ENCODE measurements around the gene MYL6.

MYL6 gene

DNA sequence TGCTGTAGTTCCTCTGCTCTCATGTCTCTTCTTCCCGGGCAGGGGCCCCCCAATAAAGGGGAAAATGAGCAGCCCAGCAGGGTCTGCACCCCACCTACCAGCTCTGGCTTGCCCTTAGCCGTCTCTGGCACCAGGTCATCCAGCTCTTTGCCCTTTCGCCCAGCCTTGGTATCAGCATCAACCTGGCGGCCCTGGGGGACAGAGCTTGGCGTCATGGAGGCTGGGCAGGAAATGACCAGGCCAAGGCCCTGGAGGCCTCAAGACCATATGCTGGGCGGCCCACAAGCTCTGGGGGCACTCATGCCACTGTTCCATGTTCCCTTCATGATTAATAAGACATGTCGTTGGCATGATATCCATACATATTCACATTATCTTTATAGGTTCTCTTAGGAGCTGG lies 14.7 kb downstream of the MYL6 start:
- peaks cover 93% of the 10 kb centered on the region for H3K36me3 ChIP-seq (ENCODE audit: insufficient read depth, low read length)
- no peaks in the 10 kb centered on the region for H3K27me3 ChIP-seq (ENCODE audit: insufficient read depth, low read length)

DNA sequence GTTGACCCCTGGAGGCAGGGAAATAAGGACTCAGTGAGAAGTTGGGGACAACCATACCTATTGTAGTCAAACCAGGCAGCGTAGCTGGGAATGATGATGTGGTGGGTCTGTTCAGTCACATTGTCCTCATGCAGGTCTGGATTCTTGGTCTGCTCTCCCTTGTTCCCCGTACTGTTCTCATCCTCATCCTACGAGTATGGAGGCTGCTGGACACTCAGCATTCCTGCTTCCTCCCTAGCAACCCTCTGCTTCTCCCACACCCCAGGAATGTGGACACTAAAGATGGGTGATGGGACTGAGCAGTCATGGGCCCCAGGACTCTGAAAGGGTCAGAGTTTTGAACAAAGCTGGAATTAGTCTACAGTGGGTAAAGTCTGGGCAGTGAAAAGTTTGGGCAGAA lies 20.2 kb downstream of the MYL6 start:
- Histone ChIP-seq H3K9me3 (ENCODE audit: insufficient read depth, low read depth, low read length) (no peaks in the 10 kb centered on the region), H3K4me3 (ENCODE audit: low read length) (no peak overlapping the region), H3K4me1 (ENCODE audit: insufficient read depth, low read length) (no peaks in the 10 kb centered on the region), H3K27ac (ENCODE audit: low read depth, low read length) (no peak overlapping the region), H3K9ac (ENCODE audit: low read depth, low read length) (no peak overlapping the region), H3K27me3 (ENCODE audit: insufficient read depth, low read length) (no peaks in the 10 kb centered on the region), H3K36me3 (ENCODE audit: insufficient read depth, low read length) (peaks cover 88% of the 10 kb centered on the region)
- 100% methylated on average over 3 of the region's 3 CpGs for WGBS

More for the DNA sequence above, 14.7 kb downstream of the MYL6 start:
- Histone ChIP-seq H3K9me3 (ENCODE audit: insufficient read depth, low read depth, low read length) (no peaks in the 10 kb centered on the region), H3K27ac (ENCODE audit: low read depth, low read length) (no peak overlapping the region), H3K9ac (ENCODE audit: low read depth, low read length) (no peak overlapping the region), H3K4me1 (ENCODE audit: insufficient read depth, low read length) (no peaks in the 10 kb centered on the region), H3K4me3 (ENCODE audit: low read length) (no peak overlapping the region)
- 96% methylated on average over 7 of the region's 7 CpGs for WGBS

DNA sequence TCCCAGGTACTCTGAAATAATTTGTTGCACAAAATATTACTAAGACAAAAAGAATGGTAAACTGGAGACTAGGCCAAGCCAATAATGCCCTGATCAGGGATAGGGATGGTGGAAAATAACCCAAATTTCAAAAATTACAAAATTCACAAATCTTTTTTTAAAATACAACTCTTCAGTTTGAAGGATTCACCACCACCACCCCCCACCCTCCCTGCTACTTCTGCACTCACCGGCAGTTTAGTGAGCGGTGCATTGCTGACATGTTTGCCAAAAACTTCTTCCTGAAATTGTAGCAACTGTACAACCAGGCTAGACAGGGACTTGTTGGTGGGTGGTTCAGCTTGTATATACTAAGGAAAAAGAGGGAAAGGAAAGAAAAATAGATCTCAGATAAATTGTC lies 28.8 kb downstream of the MYL6 start:
- H3K9ac ChIP-seq (ENCODE audit: low read depth, low read length): no peak overlapping the region
- peak overlapping the region; percentile 96; the same call in 1 of the 2 replicates for H3K4me3 ChIP-seq (ENCODE audit: low read length)
- WGBS: 97% methylated on average over 2 of the region's 2 CpGs
- H3K4me1 ChIP-seq (ENCODE audit: insufficient read depth, low read length): peaks cover 11% of the 10 kb centered on the region
- H3K36me3 ChIP-seq (ENCODE audit: insufficient read depth, low read length): peaks cover 52% of the 10 kb centered on the region
- H3K27me3 ChIP-seq (ENCODE audit: insufficient read depth, low read length): no peaks in the 10 kb centered on the region
- no peaks in the 10 kb centered on the region for H3K9me3 ChIP-seq (ENCODE audit: insufficient read depth, low read depth, low read length)
- no peak overlapping the region for H3K27ac ChIP-seq (ENCODE audit: low read depth, low read length)

DNA sequence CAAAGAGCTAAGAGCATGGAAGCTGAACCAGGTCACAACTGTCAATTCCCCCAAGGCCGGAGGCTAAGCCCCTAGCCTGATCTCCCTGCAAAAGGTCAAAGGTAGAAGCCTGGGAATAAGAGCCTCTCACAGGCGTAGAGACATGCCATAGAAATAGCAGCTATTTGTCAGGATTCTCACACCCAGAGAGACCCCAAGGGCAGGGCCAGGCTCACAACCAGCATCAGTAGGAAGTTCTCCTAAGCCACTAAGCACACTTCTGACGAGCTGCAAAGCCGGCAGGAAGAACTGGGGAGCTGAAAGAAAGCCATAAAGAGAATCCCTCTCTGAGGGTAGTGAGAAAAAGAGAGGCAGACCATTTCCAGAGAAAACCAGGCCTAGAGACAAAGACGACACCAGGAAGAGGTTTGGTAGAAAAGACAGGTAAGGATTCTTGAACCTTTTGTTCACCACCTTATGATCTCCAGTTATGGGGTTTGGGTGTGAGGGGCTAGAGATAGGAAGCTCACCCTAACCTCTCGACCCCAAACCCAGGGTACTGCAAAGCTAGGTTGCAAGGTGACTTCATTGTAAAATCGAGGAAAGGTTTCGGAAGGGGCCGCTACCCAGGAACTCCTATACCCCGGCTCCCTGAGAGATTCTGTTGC lies 30.1 kb downstream of the MYL6 start:
- Histone ChIP-seq H3K27ac (ENCODE audit: low read depth, low read length) (peak overlapping the region; percentile 96), H3K4me3 (ENCODE audit: low read length) (peak overlapping the region; percentile 96), H3K27me3 (ENCODE audit: insufficient read depth, low read length) (no peaks in the 10 kb centered on the region), H3K9ac (ENCODE audit: low read depth, low read length) (peak overlapping the region; percentile 82), H3K9me3 (ENCODE audit: insufficient read depth, low read depth, low read length) (no peaks in the 10 kb centered on the region), H3K4me1 (ENCODE audit: insufficient read depth, low read length) (peaks cover 11% of the 10 kb centered on the region), H3K36me3 (ENCODE audit: insufficient read depth, low read length) (peaks cover 40% of the 10 kb centered on the region)
- 14% methylated on average over 10 of the region's 10 CpGs for WGBS

DNA sequence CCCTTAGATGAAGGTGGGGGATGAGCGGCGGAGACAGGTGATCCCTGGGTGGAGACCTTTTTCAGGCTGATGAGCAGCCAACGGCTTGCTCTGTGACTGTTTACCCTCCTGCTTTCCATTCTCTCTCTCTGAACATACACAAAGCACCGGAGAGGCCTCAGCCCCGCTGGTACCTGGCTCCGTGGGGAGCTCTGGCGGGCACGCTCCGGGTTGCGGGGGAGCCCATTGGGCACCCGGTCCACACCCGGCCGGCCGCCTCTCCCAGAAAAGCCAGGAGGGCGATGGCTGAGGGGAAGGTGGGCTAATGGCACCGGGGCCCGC lies 30.6 kb downstream of the MYL6 start:
- Histone ChIP-seq H3K4me3 (ENCODE audit: low read length) (peak overlapping the region; percentile 96), H3K27ac (ENCODE audit: low read depth, low read length) (peak overlapping the region; percentile 96), H3K27me3 (ENCODE audit: insufficient read depth, low read length) (no peaks in the 10 kb centered on the region), H3K9ac (ENCODE audit: low read depth, low read length) (peak overlapping the region; percentile 82), H3K9me3 (ENCODE audit: insufficient read depth, low read depth, low read length) (no peaks in the 10 kb centered on the region), H3K4me1 (ENCODE audit: insufficient read depth, low read length) (peaks cover 11% of the 10 kb centered on the region), H3K36me3 (ENCODE audit: insufficient read depth, low read length) (peaks cover 35% of the 10 kb centered on the region)
- under 1% methylated on average over 17 of the region's 17 CpGs for WGBS

DNA sequence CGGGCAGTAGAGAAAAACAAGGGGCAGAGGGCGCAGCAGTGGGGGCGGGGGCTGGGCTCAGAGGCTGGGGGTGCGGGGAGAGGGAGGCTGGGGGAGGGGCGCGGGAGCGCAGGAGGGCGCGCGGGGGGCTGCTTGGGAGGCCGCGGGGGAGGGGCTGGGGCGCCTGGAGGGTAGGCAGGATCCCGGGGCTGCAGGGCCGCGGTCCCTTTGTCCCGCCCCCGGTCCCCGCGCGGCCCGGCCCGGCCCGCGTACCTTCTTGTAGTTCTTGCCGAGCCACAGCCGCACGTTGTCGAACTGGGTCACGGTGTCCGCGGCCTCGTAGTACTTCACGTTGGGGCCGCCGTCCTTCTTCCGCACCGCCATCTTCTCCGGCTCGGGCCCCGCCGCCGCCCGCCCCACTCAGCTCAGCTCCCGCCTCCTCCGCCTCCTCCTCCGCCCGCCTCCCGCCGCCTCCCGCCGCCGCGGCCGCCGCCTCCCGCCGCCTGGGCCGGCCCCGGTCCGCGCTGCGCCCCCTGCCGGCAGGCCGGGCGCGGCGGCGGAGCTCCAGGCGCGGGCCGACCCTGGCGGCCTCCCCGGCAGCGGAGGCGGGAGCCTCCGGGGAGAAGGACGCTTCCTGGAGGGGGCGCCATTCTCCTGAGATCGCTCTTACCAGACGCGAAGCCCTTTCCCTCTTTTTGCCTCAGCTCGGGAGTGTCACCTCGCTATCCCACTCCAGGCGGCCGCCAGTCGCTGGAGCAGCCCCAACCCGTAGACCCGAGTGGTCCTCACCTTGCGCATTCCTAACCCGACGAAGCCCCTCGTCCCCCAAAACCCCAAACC lies 31.1 kb downstream of the MYL6 start, which contains the start of gene SMARCC2:
Gene SMARCC2, minus strand, starts transcription at position 385 of the 819 bp plus-strand sequence. Its CDS starts 22 bp downstream, at position 363.
- Histone ChIP-seq H3K4me1 (ENCODE audit: insufficient read depth, low read length) (peaks cover 11% of the 10 kb centered on the region), H3K36me3 (ENCODE audit: insufficient read depth, low read length) (peaks cover 30% of the 10 kb centered on the region), H3K9ac (ENCODE audit: low read depth, low read length) (peak within 1 kb of the TSS; percentile 90), H3K27me3 (ENCODE audit: insufficient read depth, low read length) (no peaks in the 10 kb centered on the region), H3K27ac (ENCODE audit: low read depth, low read length) (peak within 1 kb of the TSS; percentile 96), H3K9me3 (ENCODE audit: insufficient read depth, low read depth, low read length) (no peaks in the 10 kb centered on the region), H3K4me3 (ENCODE audit: low read length) (peak within 1 kb of the TSS; percentile 96)
- WGBS: under 1% methylated on average over 93 of the region's 93 CpGs

DNA sequence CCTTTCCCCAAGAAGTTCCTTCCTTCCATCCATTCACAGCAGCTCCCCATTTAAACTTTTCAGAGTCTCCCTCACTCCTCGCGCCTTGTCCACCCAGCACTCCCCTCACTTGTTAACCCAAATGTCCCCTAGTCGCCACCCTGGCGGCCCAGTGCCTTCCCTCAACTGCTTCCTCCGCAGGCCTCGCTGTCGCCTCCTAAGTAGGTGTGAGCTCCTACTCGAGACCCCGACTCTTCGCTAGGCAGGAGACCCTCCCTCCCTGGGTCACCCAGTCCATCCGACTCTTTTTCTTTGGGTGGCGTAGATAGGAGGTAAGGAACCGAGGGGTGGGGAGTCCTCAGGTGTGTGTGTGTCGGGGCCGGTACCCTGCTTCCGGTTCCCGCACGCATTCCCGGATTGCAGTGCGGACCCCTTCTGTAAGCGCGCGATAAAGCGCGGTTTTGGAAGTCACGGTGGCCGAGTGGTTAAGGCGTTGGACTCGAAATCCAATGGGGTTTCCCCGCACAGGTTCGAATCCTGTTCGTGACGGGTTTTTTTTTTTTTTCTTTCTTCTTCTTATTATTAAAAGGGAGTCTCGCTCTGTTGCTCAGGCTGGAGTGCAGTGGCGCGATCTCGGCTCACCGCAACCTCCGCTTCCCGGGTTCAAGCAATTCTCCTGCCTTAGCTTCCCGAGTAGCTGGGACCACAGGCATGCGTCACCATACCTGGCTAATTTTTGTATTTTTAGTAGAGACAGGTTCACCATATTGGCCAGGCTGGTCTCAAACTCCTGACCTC lies 31.9 kb downstream of the MYL6 start:
- WGBS: 2% methylated on average over 41 of the region's 42 CpGs
- H3K27me3 ChIP-seq (ENCODE audit: insufficient read depth, low read length): no peaks in the 10 kb centered on the region
- peak overlapping the region; percentile 96 for H3K4me3 ChIP-seq (ENCODE audit: low read length)
- peaks cover 11% of the 10 kb centered on the region for H3K4me1 ChIP-seq (ENCODE audit: insufficient read depth, low read length)
- H3K9ac ChIP-seq (ENCODE audit: low read depth, low read length): peak overlapping the region; percentile 86
- H3K36me3 ChIP-seq (ENCODE audit: insufficient read depth, low read length): peaks cover 22% of the 10 kb centered on the region
- peak overlapping the region; percentile 82 for H3K27ac ChIP-seq (ENCODE audit: low read depth, low read length)
- no peaks in the 10 kb centered on the region for H3K9me3 ChIP-seq (ENCODE audit: insufficient read depth, low read depth, low read length)

DNA sequence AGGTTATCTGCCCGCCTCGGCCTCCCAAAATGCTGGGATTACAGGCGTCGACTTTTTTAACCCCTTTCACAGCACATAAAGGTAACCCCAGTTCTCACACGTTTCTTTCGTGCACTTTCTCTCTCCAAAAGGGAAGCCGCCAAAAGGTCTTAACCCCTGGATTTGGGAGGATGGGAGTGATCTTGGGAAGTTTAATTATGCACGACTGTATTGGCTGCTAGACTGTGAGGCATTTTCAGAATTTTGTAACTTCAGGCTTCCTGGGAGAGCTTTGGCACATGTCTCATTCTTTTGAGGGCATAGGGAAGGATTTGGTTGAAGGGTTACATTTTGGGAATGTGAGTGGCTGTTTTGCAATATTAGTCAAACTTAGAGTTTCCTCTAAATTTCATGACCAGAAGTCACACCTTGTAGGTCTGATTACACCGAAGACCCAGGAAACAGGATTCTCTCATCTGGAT lies 32.6 kb downstream of the MYL6 start:
- H3K9ac ChIP-seq (ENCODE audit: low read depth, low read length): peak overlapping the region; percentile 59
- H3K27me3 ChIP-seq (ENCODE audit: insufficient read depth, low read length): no peaks in the 10 kb centered on the region
- peaks cover 19% of the 10 kb centered on the region for H3K36me3 ChIP-seq (ENCODE audit: insufficient read depth, low read length)
- 39% methylated on average over 9 of the region's 9 CpGs for WGBS
- H3K4me1 ChIP-seq (ENCODE audit: insufficient read depth, low read length): peaks cover 11% of the 10 kb centered on the region
- H3K27ac ChIP-seq (ENCODE audit: low read depth, low read length): peak overlapping the region; percentile 20; the same call in 1 of the 2 replicates
- no peaks in the 10 kb centered on the region for H3K9me3 ChIP-seq (ENCODE audit: insufficient read depth, low read depth, low read length)
- H3K4me3 ChIP-seq (ENCODE audit: low read length): peak overlapping the region; percentile 96

DNA sequence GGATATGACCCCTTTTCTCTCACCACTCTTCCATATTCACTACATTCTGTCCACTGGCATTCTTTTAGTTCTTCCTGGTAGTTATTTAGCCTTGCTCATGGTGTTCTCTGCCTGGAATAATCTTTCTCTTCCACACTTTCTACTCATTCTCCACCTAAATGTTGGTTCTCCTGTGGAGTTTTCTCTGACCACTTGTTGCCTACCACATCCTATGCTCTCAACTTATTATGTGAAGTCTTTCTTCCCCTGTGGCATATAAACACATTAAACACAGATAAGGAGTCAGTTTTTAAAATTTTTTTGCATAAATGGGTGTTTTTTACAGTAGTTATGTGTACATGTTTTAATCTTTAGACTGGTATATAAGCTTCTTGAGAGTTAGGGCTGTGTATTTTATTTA lies 34.4 kb downstream of the MYL6 start:
- Histone ChIP-seq H3K4me1 (ENCODE audit: insufficient read depth, low read length) (peaks cover 15% of the 10 kb centered on the region), H3K9ac (ENCODE audit: low read depth, low read length) (no peak overlapping the region), H3K9me3 (ENCODE audit: insufficient read depth, low read depth, low read length) (no peaks in the 10 kb centered on the region), H3K4me3 (ENCODE audit: low read length) (no peak overlapping the region), H3K36me3 (ENCODE audit: insufficient read depth, low read length) (0 out of 2 replicates have a peak, but pooled peaks cover 2% of the 10 kb centered on the region), H3K27ac (ENCODE audit: low read depth, low read length) (no peak overlapping the region), H3K27me3 (ENCODE audit: insufficient read depth, low read length) (no peaks in the 10 kb centered on the region)

DNA sequence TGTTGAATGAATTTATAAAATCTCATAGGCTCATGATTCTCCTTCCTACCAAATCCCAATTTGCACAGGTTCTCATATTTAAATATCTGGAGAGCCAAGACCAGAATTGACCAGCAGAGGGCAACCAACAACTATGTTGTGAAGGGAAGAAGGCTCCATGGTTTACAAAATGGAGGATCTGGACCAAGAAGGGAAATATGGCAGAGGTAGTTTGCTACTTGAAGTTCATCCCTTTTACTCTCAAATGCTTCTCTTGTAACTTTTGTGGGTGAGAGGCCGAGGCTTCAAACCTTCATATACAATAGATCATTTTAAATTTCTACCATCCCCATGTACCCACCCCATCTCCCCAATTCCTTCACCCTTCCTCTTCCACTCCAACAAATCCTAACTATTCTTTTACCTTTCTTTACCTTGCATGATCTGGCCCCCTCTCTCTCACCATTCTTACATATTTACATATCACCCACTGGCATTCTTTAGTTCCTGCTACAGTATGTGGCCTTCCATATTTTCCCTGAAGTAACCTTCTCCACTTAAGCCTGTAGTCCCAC lies 34.9 kb downstream of the MYL6 start:
- no peaks in the 10 kb centered on the region for H3K27me3 ChIP-seq (ENCODE audit: insufficient read depth, low read length)
- no peak overlapping the region for H3K9ac ChIP-seq (ENCODE audit: low read depth, low read length)
- no peak overlapping the region for H3K4me3 ChIP-seq (ENCODE audit: low read length)
- no peaks in the 10 kb centered on the region for H3K36me3 ChIP-seq (ENCODE audit: insufficient read depth, low read length)
- H3K27ac ChIP-seq (ENCODE audit: low read depth, low read length): no peak overlapping the region
- no peaks in the 10 kb centered on the region for H3K9me3 ChIP-seq (ENCODE audit: insufficient read depth, low read depth, low read length)
- 38% methylated on average over 1 of the region's 1 CpG for WGBS
- H3K4me1 ChIP-seq (ENCODE audit: insufficient read depth, low read length): peaks cover 9% of the 10 kb centered on the region
